ENCODE measurements around the gene FGF12. TPM values are rescaled to one million over a fixed set of nuclear protein-coding genes. Genes with fewer than 3 reads are reported as not detected.

FGF12 gene
- total and polyA plus RNA-seq, 2 of the 13 experiments (the other 11 are each of a cell fraction or from before 2014, with no cell fraction given) = 0.07 TPM; not detected in 1

- intact Hi-C loops (cut with micrococcal nuclease; ENCODE audit: unreplicated experiment) = no loop called here
- Histone ChIP-seq H3K36me3 (replicated peaks in 1 of 2; ENCODE audit: control insufficient read depth in 1 of 2, insufficient read depth in 2 of 2, low read length in 2 of 2) (no peaks in the 10 kb centered on the region), H3K4me3 (replicated peaks in 1 of 3; ENCODE audit: insufficient read depth in 1 of 3, low read depth in 2 of 3, low read length in 3 of 3) (no peak overlapping the region), H3K79me2 (ENCODE audit: insufficient read depth, low read length) (no peaks in the 10 kb centered on the region), H3K9ac (ENCODE audit: insufficient read depth, low read depth, low read length) (no peak overlapping the region), H3K27me3 (ENCODE audit: control insufficient read depth in 1 of 2, insufficient read depth in 2 of 2, low read length in 2 of 2) (no peaks in the 10 kb centered on the region), H3K9me3 (ENCODE audit: low read length) (no peaks in the 10 kb centered on the region), H2AFZ (ENCODE audit: low read length) (no peak overlapping the region), H3K27ac (ENCODE audit: extremely low read length, insufficient read depth, low read length) (no peak overlapping the region), H4K20me1 (ENCODE audit: insufficient read depth, low read length) (no peaks in the 10 kb centered on the region), H3K4me2 (ENCODE audit: low read depth, low read length) (no peak overlapping the region), H3K4me1 (ENCODE audit: insufficient read depth, low read length) (no peaks in the 10 kb centered on the region)
- no peak for DNase-seq (ENCODE audit: low spot score)
- ChIA-PET POLR2A (no interaction called here), CTCF (ENCODE audit: low intra/inter-chr PET ratio, low total read pairs) (no interaction called here)
- no TSS peak for BruUV-seq (replicated peaks)
- TF ChIP-seq MYNN (CRISPR knock-in tag; IDR thresholded peaks at IDR 0.05; ENCODE audit: low read depth) = no peak
- TF ChIP-seq, protein P1, sequence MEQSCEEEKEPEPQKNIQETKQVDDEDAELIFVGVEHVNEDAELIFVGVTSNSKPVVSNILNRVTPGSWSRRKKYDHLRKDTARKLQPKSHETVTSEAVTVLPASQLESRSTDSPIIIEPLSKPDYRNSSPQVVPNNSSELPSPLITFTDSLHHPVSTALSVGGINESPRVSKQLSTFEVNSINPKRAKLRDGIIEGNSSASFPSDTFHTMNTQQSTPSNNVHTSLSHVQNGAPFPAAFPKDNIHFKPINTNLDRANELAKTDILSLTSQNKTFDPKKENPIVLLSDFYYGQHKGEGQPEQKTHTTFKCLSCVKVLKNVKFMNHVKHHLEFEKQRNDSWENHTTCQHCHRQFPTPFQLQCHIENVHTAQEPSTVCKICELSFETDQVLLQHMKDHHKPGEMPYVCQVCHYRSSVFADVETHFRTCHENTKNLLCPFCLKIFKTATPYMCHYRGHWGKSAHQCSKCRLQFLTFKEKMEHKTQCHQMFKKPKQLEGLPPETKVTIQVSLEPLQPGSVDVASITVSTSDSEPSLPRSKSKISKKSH (CRISPR knock-in tag; IDR thresholded peaks at IDR 0.05; ENCODE audit: borderline replicate concordance) = no peak
- TF ChIP-seq NR1H2 (CRISPR knock-in tag; IDR thresholded peaks at IDR 0.05; ENCODE audit: borderline replicate concordance, low read depth) = no peak
- TF ChIP-seq ZNF24 (IDR thresholded peaks at IDR 0.05) = no peak
- TF ChIP-seq HOXA9 (CRISPR knock-in tag; IDR thresholded peaks at IDR 0.05; ENCODE audit: borderline replicate concordance) = no peak
- no peak for TF ChIP-seq ATM (IDR thresholded peaks at IDR 0.05; ENCODE audit: borderline replicate concordance)
- in situ Hi-C loops (cut with HindIII; ENCODE audit: extremely low pct_ligation_motif_present, low pct_unique_long_range_greater_than_20kb) = no loop called here
- ATAC-seq = no peak
- 8% methylated on average over 7 of the region's 7 CpGs for WGBS (ENCODE audit: low lambda C conversion rate)
- no peak for FAIRE-seq
Observed at GRCh38 chr3:192482391-192482790, 244.9 kb downstream of the FGF12 start.

DNA sequence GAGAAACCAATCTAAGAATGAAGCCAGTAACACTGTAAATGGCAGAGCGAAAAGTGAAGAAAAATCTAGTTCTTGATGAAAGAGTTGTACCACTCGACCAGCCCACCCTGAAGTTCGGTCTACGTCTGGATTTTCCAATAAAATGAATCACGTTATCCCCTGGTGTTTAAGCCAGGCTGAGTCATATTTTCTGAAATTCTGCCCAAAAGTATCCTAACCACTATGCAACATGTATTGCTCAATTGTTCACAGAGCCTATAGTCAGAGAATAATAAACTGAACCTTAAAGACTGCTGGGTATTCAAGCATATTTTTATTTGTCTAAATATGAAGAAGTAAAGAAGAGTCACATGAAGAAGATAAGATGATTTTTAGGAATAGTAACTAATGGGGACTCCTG, 245.7 kb downstream of the FGF12 start:
- no TSS peak for BruUV-seq (replicated peaks)
- Histone ChIP-seq H3K36me3 (replicated peaks in 1 of 2; ENCODE audit: control insufficient read depth in 1 of 2, insufficient read depth in 2 of 2, low read length in 2 of 2) (no peaks in the 10 kb centered on the region), H3K4me1 (ENCODE audit: insufficient read depth, low read length) (no peaks in the 10 kb centered on the region), H3K27ac (ENCODE audit: extremely low read length, insufficient read depth, low read length) (no peak overlapping the region), H4K20me1 (ENCODE audit: insufficient read depth, low read length) (no peaks in the 10 kb centered on the region), H3K4me3 (replicated peaks in 1 of 3; ENCODE audit: insufficient read depth in 1 of 3, low read depth in 2 of 3, low read length in 3 of 3) (no peak overlapping the region), H3K27me3 (ENCODE audit: control insufficient read depth in 1 of 2, insufficient read depth in 2 of 2, low read length in 2 of 2) (no peaks in the 10 kb centered on the region), H3K9me3 (ENCODE audit: low read length) (no peaks in the 10 kb centered on the region), H3K9ac (ENCODE audit: insufficient read depth, low read depth, low read length) (no peak overlapping the region), H3K79me2 (ENCODE audit: insufficient read depth, low read length) (no peaks in the 10 kb centered on the region), H2AFZ (ENCODE audit: low read length) (no peak overlapping the region), H3K4me2 (ENCODE audit: low read depth, low read length) (no peak overlapping the region)
- ChIA-PET POLR2A (no interaction called here), CTCF (ENCODE audit: low intra/inter-chr PET ratio, low total read pairs) (no interaction called here)
- intact Hi-C loops (cut with micrococcal nuclease; ENCODE audit: unreplicated experiment) (no loop called here), in situ Hi-C loops (cut with HindIII; ENCODE audit: extremely low pct_ligation_motif_present, low pct_unique_long_range_greater_than_20kb) (no loop called here)
- no peak for ATAC-seq
- FAIRE-seq = no peak
- no peak for DNase-seq (ENCODE audit: low spot score)
- 13% methylated on average over 5 of the region's 5 CpGs for WGBS (ENCODE audit: low lambda C conversion rate)
- TF ChIP-seq, protein P2, sequence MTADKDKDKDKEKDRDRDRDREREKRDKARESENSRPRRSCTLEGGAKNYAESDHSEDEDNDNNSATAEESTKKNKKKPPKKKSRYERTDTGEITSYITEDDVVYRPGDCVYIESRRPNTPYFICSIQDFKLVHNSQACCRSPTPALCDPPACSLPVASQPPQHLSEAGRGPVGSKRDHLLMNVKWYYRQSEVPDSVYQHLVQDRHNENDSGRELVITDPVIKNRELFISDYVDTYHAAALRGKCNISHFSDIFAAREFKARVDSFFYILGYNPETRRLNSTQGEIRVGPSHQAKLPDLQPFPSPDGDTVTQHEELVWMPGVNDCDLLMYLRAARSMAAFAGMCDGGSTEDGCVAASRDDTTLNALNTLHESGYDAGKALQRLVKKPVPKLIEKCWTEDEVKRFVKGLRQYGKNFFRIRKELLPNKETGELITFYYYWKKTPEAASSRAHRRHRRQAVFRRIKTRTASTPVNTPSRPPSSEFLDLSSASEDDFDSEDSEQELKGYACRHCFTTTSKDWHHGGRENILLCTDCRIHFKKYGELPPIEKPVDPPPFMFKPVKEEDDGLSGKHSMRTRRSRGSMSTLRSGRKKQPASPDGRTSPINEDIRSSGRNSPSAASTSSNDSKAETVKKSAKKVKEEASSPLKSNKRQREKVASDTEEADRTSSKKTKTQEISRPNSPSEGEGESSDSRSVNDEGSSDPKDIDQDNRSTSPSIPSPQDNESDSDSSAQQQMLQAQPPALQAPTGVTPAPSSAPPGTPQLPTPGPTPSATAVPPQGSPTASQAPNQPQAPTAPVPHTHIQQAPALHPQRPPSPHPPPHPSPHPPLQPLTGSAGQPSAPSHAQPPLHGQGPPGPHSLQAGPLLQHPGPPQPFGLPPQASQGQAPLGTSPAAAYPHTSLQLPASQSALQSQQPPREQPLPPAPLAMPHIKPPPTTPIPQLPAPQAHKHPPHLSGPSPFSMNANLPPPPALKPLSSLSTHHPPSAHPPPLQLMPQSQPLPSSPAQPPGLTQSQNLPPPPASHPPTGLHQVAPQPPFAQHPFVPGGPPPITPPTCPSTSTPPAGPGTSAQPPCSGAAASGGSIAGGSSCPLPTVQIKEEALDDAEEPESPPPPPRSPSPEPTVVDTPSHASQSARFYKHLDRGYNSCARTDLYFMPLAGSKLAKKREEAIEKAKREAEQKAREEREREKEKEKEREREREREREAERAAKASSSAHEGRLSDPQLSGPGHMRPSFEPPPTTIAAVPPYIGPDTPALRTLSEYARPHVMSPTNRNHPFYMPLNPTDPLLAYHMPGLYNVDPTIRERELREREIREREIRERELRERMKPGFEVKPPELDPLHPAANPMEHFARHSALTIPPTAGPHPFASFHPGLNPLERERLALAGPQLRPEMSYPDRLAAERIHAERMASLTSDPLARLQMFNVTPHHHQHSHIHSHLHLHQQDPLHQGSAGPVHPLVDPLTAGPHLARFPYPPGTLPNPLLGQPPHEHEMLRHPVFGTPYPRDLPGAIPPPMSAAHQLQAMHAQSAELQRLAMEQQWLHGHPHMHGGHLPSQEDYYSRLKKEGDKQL (CRISPR knock-in tag; IDR thresholded peaks at IDR 0.05; ENCODE audit: low read depth) = no peak
- TF ChIP-seq CREM (IDR thresholded peaks at IDR 0.05) (no peak), CREM (CRISPR knock-in tag; IDR thresholded peaks at IDR 0.05) (no peak), SRSF4 (IDR thresholded peaks at IDR 0.05; ENCODE audit: low read depth, low read length, poor library complexity, severe bottlenecking) (no peak), HNRNPUL1 (IDR thresholded peaks at IDR 0.05; ENCODE audit: low read depth, low read length) (no peak), ZNF780A (CRISPR knock-in tag; IDR thresholded peaks at IDR 0.05) (no peak), FOSL2 (CRISPR knock-in tag; IDR thresholded peaks at IDR 0.05) (no peak), ZBTB8A (CRISPR knock-in tag; IDR thresholded peaks at IDR 0.05; ENCODE audit: borderline replicate concordance, low read depth) (no peak)

All from HepG2 (cell line).